GM19328 (cell line): ENCODE measurements around the gene CXCL12.

Experiments used
- ATAC-seq: cut with Tn5 transposase; IDR thresholded peaks from one replicate; pipeline ENCODE4 v1.9.1; 2021; ENCODE audit warnings: mild to moderate bottlenecking, moderate library complexity; ENCODE audit not compliant: unreplicated experiment

CXCL12 gene

DNA sequence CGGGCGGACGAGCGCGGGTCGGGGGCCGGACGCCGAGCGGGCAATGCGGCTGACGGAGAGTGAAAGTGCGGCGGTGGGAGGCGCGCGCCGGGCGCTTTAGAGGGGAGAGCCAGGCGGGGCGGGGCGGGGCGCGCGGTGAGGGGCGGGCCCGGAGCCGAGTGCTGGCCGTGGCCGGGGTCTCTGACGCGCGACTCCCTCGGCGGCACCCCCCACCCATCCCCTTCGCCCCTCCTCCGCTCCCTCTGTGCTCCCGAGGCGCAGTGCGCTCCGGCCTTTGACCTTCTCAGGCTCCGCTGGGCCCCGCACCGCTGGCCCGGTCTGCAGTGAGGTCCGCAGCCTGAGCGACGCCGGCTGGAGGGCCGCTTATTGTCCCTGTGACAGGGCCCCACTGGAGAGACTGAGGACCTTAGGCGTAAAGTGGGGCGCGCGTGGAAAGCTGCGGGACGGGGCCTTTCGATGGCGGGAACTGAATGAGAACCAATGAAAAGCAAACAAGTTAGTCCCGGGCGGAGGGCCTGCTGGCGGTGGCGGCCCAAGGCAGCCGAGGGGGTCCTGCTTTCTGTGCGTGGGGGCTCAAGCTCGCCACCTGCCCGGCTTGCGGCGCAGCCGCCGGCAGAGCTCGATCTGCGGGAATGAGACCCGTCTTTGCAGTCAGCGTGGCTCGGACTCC, at the start of gene CXCL12:
Gene CXCL12, minus strand, starts transcription at position 72 of the 670 bp plus-strand sequence. CDS start 92 bp downstream, outside the sequence.
- no peak for ATAC-seq

DNA sequence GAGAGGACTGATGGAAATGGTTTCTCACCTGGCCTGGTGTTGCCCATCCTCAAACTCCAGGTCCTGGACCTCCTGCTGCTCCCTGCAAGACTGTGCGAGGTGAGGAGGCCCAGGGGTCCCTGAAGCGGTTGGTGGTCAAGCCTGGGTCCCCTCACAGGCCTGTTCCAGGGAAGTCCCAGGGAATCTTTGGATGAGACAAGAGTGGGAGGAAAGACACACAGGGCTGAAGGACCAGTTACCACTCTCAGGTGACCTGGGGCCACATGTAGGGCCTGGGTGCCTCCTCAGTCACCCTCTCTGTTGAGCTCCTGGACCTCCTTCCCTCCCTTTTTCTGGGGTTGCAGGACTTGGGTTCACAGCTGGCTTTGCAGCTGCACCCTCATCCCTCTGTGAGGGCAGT, 42.6 kb upstream of the CXCL12 start:
- no peak for ATAC-seq

DNA sequence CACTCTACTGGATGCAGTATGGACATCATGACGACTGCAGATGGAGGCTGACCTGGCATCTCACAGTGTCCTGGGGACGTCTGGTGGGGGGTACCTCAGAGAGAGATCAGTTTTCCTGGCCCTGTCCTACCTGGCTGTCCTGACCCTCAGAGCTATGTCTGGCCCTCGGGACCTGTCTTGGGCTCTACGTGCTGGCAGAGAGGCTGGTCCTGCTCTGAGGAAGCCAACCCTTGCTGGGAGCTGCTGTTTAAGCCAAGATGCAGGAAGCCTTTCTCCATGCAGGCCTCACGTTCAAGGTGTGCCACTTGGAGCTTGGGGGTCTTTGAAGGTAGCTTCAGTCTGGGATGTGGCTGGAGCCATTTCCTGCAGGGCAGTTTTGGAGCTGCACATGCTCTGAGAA, 42.1 kb upstream of the CXCL12 start:
- ATAC-seq: no peak

DNA sequence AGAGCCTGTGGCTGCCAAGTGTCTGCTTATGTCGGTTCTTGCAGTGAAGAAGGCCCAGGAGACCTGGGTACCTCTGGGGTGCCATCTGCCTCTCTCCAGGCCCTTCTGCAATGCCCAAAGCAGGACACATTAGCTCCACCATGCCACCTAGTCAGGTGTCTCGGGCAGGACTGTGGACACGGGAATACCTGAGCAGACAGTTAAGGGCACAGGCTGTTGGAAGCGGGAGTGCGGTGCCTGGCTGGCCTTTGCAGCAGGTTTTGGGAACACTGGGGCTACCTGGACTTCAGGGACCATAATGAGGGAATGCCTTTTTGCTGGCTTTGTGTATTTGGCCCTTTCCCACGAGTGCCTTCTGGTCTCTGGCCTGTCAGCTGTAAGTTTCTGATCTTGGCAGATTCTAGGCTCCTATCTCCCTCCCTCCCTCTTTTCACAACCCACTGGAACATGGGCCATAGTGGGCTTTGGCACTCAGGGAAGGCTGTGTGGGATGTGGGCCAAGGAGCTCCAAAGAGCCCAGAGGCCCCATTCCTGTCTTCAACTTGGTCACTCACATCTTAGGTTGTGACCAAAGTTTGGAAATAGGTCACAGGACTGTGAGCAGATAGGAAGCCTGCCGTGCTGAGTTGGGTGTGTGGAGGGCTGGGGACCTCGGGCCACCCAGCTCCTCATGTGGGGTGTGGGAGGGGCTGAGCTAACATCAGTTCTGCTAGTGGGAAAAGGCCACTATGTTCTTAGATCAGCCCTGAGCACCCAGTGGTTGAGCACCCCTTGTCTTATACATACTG, 41.5 kb upstream of the CXCL12 start:
- no peak for ATAC-seq

DNA sequence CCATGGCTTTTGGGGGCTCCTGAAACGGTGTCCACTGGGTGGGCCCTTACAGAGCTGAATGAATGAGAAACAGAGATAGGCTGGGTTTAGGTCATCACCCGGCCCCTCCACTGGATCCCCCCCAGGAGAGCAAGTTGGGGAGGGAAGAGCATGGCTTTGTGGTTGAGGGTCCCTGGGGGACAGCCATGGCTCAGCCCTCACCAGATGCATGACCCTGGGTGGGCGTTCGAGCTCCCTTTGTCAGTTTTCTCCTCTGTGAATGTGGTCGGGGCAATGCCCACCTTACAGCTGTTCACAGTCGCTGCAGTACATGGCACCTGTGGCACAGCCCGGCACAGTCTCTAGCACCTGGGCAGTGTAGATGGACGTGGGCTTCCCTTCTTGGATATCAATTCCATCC, 40.6 kb upstream of the CXCL12 start:
- ATAC-seq: no peak

DNA sequence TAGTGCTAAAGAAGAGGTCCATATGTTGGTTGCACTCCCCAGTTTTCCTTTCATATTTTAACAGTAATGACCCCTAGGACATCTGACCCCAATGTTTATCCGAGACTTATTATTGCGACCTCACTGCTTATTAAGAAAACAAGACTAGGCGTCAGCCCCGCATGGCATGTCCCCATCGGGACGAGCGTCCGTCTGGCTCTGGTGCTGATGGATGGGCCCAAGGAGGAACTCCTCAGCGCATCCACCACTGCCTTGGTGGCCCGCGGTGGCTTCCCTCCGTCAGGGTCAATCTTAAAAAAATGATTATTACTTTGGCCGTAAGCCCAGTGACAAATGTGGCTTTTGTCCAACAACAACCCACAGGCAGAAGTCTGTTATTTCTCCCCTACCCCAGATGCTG, 40.1 kb upstream of the CXCL12 start:
- no peak for ATAC-seq

DNA sequence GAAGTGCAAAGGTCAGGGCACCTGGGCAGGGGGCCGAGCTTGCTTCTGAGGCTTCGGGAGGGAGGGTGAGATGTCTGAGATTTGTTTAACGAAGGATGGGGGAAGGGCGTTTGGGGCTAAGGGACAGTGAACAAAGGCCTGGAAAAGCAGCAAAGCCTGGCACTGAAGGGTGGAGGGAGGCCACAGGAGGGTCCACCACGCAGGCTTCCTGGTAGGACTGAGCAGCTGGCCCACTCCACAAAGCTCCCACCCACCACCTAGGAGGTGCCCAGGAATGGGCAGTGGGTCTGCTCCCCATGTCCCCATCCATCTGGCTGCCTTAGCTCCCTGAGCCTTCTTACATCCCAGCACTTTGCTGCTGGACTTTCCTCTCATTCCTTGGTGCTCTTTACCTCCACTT, 39.4 kb upstream of the CXCL12 start:
- no peak for ATAC-seq

DNA sequence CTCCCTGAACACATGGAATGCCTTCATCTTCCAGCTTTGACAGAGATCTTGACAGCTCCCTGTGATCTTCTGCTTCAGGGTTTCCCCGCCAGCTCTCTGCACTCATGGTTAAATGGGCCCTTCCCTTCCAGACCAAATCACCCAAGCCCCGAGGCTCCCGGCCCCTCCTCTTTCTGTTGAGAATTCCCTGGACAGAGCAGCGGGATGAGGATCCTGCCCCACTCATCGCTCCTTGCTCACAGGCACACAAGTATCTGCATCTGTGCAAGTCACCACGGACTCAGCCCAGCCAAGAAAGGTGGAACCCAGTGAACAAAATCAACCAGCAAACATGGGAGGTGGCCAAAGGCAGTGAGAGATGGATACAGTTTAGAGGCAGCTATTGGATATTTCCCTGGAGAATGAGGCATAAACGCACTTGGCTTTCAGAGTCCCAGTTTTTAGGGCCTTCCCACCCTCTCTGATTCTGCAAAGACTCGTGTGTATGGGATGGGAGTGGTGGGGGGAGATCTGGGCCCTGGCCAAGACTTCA, 37.7 kb upstream of the CXCL12 start:
- no peak for ATAC-seq

DNA sequence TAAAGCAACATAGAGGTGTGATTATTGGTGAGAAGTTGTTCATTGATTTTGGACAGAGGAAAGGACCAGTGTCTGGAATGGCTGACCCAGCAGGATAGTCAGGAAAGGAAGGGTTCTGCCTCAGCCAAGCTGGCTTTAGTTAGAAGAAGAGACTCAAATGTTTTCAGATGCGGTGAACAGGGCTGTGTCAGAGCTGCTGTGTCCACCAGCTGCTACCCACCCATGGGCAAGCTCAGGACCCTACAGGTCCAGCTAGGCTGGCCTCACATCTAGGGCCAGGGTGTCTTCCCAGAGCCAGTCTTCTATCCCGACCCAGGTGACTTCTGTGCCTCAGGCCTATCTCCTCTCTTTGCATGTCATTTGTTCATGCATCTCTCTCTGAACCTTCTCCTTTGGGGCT, 37.3 kb upstream of the CXCL12 start:
- ATAC-seq: no peak

DNA sequence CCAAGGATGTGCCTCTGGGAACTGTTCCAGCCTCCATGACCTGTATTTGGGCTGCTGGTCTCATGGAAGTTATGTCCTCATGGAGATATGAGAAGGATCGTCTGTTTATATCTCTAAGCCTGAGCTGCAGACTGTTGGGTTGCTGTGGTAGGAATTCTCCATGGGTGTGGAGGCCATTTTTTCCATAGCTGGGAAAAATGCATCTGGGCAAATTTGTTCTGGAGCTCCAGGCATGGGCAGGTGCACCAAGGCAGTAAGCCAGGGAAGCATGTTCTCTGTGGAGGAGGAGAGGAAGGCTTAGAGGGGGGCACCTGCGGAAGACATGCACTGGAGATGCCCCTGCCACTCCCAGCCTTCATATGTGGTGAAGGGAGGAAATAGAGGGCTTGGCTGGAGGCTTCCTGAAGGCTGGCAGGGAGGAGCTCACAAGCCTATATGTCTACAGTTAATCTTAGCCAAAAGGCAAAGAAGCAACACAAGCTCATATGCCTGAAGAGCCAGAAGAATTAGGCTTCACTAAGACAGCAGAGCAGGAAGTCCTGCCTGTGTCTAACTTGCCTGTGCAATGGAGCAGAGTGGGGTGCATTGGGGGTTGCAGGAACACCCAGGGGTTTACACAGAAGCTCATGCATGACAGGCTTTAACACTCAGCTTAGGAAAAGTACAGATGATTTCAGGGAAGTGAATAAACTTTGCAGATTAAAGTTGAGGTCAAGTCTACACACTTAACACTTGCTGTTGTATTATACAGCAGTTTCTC, 35.1 kb upstream of the CXCL12 start:
- no peak for ATAC-seq

DNA sequence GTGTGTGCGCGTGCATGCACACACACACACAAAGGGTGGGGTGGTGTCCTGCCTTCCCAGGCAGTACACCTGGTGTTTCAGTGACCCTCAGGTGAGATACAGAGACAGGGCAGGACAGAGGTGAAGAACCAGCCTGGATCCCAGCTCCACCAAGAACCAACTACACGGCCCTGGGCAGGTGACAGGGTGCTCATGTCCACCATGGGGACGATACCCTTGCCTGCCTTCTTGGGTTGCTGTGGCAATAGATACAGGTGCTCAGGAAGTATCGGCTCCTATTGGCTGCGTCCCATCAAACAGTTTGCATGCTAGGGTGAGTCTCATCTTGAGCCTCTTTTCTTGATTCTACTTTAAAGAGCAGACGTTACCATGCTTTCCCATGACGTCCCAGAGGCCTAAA, 33.7 kb upstream of the CXCL12 start:
- no peak for ATAC-seq

DNA sequence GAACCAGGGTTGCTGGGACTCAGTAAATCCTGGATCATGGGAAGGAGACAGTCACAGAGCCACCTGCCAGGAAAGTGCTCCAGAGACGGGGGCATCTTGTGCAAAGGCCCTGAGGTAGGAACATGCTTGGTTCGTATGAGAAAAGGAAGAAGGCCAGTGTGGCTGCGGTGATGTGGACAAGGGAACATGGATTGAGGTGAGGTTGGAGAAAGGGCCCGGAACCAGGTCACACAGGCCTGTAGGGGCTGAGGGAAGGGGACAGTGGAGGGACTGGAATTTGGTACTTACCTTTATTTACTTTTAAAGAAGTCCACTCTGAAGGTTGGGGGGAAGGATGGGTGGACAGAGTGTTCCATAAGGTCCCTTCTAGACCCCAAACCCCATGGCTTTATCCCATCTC, 32.9 kb upstream of the CXCL12 start:
- ATAC-seq: no peak

DNA sequence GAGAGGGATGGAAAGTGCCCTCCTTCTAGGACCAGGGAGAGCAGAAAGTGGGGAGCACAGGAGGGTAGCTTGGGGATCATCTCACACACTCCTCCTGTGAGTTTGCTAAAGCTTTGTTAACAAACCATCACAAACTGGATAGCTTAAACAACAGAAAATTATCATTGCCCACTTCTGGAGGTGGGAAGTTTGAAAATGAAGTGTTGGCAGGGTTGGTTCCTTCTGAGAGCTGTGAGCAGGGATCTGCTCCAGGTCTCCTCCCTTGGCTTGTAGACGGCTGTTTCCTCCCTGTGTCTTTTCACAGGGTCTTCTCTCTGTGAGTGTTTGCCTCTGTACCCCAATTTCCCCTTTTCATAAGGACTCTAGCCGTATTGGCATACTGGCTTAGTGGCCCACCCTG, 32.0 kb upstream of the CXCL12 start:
- no peak for ATAC-seq

DNA sequence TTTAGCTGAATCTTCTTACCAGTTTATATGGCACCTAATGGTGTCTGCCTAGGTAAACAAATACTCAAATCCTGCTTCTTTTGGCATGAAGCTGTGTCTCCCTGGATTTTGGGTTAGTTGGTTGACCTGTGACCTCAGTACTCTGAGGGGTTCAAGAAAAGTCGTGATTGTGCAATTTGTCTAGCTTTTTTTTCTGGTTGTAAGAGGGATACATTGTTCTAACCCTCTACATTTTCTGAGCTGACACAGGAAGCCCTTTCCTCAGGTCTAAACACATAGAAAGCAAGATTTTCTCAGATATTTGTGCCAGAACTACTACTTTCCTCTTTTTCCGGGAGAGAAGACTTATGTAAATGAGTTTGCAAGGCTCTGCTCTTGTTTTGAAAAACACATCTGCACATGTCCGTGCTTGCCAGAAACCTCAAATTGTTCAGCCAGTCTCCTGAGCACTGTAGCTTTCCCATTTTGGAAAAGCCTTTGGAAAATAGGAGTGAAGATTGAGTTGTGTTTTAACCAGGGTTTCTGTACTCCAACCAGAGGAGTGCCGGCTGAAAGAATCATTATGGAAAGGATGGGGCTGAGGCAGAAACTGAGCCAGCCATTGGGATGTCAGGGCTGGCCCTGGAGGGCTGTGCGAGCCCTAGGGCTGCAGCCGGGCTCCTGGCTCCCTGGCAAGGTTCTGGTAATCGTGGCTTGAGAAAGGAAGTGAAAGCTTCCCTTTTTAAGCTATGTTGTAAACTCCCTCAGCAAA, 31.3 kb upstream of the CXCL12 start:
- no peak for ATAC-seq

DNA sequence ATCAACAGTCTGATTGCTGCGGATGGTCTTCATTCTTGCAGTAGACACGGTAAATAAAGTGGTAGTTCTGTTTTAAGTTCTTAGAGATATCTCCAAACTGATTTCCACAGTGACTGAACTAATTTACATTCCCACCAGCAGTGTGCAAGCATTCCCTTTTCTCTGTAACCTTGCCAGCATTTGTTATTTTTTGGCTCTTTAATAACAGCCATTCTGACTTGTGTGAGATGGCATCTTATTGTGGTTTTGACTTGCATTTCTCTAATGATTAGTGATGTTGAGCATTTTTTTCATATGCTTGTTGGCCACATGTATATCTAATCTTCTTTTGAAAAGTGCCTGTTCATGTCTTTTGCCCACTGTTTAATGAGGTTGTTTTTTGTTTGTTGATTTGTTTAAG, 30.2 kb upstream of the CXCL12 start:
- ATAC-seq: no peak

DNA sequence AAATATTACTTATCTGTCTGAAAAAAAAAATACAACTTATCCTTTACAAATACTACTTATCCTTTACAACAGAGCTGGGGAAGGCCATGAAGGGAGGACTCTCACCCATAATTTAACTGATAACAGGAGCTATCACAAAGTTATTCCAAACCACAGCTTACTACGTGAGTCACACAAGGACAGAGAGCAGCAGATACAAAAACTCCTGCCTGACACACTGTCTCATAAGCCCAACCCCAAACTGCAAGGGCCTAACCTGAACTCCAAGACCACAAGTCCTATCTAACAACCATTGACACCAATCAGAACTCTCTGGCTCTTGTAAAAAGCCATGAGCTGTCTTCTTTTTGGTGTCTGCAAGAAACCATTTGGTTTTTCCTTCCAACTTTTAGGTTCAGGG, 28.5 kb upstream of the CXCL12 start:
- ATAC-seq: no peak

DNA sequence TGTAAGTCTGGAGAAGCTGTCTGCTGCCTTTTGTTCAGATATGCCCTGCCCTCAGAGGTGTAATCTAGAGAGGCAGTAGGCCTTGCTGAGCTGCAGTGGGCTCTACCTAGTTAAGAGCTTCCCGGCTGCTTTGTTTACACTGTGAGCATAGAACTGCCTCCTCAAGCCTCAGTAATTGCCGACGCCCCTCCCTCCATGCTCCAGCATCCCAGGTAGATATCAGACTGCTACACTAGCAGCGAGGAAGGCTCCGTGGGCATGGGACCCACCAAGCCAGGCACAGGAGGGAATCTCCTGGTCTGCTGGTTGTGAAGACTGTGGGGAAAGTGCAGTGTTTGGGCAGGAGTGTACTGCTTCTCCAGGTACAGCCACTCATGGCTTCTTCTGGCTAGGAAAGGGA, 26.4 kb upstream of the CXCL12 start:
- no peak for ATAC-seq

DNA sequence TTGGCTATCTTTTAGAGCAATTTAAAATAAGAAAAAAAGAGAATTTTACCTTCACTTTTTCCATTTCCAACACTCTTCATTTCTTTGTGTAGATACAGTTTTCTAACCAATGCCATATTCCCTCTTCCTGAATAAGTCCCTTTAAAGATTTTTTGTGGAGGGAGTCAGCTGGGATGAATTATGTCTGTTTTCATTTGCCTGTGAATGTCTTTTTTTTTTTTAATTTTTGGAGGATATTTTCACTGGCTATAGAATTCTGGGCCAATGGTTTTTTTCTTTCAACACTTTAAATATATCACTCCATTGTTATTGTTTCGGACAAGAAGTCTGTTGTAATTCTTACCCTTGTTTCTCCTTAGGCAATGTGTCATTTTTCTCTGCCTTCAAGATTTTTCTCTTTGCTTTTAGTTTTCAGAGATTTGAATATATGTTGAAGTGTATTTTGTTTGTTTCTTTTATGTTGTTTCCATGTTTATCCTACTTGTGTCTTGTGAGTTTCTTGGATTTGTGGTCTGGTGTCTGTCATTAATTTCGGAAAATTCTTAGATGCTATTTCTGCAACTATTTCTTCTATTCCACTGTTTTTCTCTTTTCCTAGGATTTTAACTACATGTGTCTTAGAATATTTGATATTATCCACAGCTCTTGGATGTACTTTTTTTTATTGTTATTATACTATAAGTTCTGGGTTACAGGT, 20.0 kb upstream of the CXCL12 start:
- ATAC-seq: no peak

DNA sequence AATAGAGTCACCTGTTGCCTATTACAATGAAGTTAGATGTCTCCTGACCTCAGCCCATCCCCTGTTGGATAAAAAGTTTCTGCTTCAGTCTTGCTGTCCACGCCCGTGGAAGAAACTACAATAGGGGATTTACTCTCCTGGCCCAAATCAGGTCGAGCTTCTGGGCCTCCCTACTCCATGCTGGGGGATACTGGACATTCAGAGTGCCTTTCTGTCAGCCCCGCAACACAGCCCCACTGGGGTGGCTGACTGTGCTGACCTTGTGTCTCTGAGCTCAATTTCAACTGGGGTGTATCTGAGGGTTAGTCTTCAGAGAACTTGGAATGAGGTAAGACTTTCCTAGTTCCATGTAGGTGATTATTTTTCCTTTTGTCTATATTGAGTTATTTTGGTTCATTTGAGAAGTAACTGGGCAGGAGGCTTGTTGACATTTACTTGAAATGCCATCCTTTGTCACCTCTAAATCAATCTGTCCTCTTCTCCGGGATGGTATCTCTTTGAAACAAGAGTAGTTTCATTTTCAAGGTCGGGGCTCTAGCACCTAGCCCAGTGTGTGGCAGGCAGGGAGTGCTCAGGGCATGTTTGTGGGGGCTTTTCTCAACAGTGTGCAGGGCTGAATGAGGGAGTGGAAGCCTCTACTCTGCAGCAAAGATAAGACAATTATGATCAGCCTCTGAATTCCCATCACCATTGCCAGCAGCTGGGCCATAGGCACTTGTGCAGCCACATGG, 17.7 kb upstream of the CXCL12 start:
- no peak for ATAC-seq

DNA sequence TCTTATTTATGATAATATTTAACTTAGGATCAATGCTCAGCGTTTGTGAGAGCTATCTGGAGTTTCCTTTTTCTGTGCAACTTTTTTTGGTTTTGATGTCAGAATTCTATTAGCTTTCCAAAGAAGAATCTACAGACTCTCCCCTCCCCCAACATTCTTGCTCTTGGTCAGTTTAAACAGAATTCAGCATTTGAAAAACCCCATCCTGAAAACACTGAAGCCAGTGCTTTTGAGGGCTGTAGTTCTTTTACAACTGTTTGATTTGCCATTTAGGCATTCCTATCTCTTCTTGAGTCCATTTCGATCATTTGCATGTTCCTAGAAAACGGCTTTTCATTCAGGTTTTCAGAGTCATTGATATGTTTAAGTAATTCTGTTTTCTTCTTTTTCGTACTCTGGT, 15.6 kb upstream of the CXCL12 start:
- no peak for ATAC-seq
